Epithelial cell of esophagus (primary cell): Measurements from ENCODE around the gene AGXT2.

Experiments used
- DNase-seq: peaks from one replicate; pipeline ENCODE4 v3.0.0; 2010; ENCODE audit warnings: low read depth
- H3K4me3 ChIP-seq: 2 replicates; pipeline ENCODE4 v1.5.1; 2011; ENCODE audit warnings: mild to moderate bottlenecking, low read length, control low read depth
- CTCF ChIP-seq: IDR thresholded peaks from 2 replicates; pipeline ENCODE4 v1.5.1; 2011; ENCODE audit warnings: low read depth, mild to moderate bottlenecking, low read length, control low read depth, inconsistent platforms; ENCODE audit not compliant: insufficient read depth; ENCODE audit errors: missing control alignments

Gene AGXT2

GRCh38 chr5:35032356-35032755, 15.4 kb downstream of the AGXT2 start:
- DNase-seq: no peak
- no peak for TF ChIP-seq CTCF
- H3K4me3 ChIP-seq: no peak overlapping the region

GRCh38 chr5:35031276-35031675, 16.5 kb downstream of the AGXT2 start:
- no peak for TF ChIP-seq CTCF
- H3K4me3 ChIP-seq: no peak overlapping the region
- DNase-seq: peak; percentile 14

- TF ChIP-seq CTCF: no peak
- no peak overlapping the region for H3K4me3 ChIP-seq
- DNase-seq: no peak
These were observed 17.2 kb downstream of the AGXT2 start for GRCh38 chr5:35030426-35031100.

- H3K4me3 ChIP-seq: no peak overlapping the region
- no peak for TF ChIP-seq CTCF
- peak; percentile 19 for DNase-seq
These were observed 18.4 kb downstream of the AGXT2 start for GRCh38 chr5:35029333-35029732.

- H3K4me3 ChIP-seq: no peak overlapping the region
- no peak for DNase-seq
- no peak for TF ChIP-seq CTCF
These were observed 20.8 kb downstream of the AGXT2 start for GRCh38 chr5:35026941-35027340.

GRCh38 chr5:35026280-35026840, 21.4 kb downstream of the AGXT2 start:
- DNase-seq: no peak
- TF ChIP-seq CTCF: no peak
- no peak overlapping the region for H3K4me3 ChIP-seq
